Activated CD4-positive, alpha-beta T cell treated with anti-CD3 and anti-CD28 coated beads, Interleukin-2, amount 50 U/mL, for 4 hours (primary cell): ENCODE results near the gene MAGEB17.

Experiments used
- DNase-seq, 2 experiments: peaks; one replicate each; pipeline ENCODE4 v3.0.0-alpha.2; 2020

MAGEB17 gene

DNA sequence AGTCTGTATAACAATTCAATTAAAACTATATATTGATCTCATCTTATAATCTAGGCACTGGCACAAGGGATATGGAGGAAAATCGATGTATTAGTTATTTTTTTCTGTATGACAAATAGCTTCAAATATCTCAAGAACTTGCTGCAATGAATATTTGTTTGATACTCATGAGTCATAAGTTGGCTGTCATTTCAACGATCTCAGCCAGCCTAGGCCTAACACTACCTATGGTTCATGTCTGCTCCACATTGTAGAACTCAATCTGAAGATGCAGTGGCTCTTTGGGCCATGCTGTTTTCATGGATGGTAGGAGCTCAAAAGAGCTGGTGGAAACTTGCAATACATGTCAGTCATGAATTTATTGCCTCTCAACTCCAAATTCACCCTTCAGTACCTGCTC, 44.7 kb downstream of the MAGEB17 start:
- DNase-seq, result no peak

DNA sequence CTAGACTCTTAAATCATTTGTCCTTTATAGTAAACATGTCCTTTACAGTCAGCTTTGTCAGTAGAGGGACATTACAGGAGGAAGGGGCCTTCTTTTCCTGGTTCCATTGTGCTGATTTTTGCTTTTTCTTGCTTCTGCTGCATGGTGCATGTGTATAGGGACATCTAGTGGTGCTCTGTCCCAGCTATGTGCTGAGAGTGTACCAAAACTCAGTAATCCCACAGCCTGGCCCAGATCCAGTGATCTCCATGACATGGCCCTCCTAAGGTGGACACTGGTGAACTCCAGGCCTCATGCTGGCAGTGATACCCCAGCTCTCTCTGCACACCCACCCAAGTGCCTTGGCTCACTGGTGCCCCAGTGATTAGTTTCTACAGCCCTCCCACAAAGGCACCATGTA, 45.2 kb downstream of the MAGEB17 start:
- DNase-seq, result no peak

DNA sequence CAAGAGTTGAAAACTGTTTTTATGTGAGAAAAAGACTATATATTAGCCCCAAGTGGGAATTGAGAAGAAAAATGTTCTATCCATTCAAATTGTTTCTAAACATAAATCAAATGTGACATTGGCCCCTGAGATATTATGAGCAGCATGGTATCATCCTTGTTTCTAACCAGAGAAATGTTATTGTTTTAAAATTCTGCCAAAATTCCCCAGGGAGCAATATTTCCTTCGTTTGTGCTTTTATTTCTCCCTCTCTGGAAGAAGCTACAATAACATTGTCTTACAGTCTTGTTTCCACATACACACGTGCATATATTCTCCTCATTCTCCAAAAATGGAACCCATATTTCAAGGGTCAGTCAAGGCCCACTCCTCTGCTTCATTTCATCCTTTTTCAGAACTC, 46.7 kb downstream of the MAGEB17 start:
- DNase-seq, result no peak

DNA sequence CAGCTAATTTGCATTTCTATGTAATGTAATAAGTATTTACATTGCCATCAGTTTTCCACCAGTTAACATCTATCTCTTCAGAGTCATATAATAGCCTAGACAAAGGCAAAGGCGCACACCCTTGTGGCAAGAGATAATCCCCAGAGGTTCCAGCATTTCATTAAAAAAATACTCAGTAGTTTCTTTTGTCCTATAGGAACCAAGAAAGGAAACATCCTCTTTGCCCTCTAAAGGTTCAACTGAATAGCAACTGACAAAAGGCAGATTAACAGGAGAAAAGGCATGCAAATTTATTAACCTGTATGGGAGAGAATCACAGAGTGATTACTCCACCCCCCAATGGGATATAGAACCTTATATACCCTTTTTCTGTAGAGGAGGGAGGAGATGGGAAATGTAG, 48.4 kb downstream of the MAGEB17 start:
- no peak for DNase-seq
